Measurements from ENCODE around the gene TLL2.

DNA sequence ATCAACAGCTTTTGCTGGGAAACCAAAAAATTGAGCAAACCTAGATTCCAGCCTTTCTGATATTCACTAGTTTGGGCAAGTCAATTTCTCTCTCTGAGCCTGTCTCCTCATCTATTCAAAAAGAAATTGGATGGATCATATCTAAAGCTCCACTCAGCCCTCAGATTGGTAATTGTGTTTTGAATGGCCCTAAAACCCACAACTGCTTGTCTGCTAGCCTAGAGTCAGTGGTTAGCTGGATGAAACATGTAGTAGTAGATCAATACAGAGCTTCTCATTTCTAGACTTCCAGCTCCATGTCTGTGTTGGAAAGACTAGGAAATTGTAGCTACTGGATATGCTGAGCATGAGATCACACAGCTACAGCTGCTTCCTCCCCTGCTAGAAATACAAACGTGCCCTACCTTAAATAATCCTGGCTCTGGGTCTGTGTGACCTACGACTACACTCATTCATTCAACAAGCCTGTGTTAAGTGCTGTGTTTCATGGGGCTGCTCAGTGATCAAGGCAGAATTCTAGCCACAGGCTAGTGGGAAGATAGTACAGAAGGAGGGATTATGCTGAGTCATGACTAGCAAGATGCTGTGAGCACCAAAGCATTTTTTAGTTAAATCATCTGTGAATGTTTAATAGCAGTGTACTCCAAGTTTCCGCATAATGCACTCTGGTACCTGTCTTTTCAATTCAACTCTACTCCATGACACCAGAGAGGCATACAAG, 193.8 kb downstream of the TLL2 start:
- TF ChIP-seq ZNF253 (CRISPR knock-in tag; conservative IDR thresholded peaks at IDR 0.05) (no peak), EZH2 (IDR thresholded peaks at IDR 0.05; ENCODE audit: borderline replicate concordance, low read depth, low read length) (no peak), ZNF551 (CRISPR knock-in tag; IDR thresholded peaks at IDR 0.05) (no peak)

Data from K562 (cell line).